NOMO-1 treated with dmso at 0.1 percent for 144 hours (cell line): ENCODE measurements around the gene NME9.

Experiments used
- DNase-seq: peaks from one replicate; lab custom pipeline; 2025; ENCODE audit not compliant: unreplicated experiment; lab: John Stamatoyannopoulos, UW

Gene NME9

DNA sequence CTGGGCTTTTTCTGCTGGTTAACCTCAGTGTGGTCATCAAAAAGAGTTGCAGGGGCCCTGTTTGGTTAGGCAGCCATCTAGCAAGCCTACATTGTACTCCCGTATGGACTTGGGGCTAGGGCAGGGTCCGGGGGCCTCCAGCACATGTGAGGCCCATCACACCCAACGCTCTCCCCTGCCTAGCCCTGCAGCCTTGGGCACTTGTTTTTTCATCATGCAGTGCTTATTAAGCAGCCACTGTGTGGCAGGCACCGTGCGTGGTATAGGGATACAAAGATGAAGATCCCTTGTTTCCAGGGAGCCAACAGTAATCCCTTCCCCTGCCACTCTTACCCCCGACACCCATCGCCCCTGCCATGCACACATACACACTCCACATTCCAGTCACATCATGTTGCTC is 32.9 kb upstream of the NME9 start:
- no peak for DNase-seq

DNA sequence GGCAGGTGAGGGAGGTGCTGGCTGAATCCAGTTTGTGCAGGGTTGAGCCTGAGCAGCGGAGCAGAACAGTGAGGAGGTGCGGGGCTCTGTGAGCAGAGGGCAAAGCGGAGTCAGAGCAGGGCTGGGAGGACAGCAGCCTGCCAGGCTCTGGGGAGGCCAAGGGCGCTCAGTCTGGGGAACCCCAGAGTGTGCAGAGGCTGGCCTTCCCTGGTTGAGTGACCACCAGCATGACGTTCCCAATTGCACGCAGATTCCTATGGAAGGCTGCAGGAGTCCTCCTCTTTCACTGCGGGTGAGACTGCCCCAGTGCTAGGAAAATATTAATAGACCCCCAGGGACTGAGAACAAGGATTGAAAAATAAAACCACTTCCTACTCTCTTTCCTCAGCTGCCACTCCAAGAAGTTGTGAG is 31.9 kb upstream of the NME9 start:
- DNase-seq, result no peak

DNA sequence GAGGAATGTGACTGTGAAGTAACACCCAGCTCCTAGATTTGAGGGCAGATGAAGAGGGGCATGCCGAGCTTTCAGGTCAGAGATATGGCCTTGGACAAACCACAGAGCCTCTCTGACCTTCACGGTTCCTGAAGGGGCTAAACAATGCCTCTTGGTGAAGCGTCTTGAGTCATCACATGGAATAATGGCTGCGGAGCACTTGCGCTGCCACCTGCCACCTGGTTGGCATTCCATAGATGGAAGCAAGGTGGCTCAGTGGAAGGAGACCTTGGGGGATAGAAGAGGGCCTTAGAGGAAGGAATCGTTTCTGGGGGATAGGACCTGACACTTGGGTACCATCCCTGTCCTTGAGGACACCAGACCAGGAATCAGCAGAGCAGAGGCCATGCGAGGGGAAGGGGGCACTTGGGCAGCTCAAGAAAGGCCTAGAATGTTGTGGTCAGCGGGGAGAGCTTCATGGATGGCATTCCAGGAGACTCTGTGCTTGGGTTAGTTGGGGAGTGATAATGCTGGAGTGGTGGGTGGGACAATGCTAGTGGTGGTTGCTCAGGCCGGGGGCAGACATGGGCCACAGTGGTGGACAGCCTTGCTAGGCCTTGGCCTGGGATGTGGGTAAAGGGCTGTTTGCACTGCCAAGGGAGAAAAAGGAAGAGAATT is 31.3 kb upstream of the NME9 start:
- DNase-seq, result no peak

DNA sequence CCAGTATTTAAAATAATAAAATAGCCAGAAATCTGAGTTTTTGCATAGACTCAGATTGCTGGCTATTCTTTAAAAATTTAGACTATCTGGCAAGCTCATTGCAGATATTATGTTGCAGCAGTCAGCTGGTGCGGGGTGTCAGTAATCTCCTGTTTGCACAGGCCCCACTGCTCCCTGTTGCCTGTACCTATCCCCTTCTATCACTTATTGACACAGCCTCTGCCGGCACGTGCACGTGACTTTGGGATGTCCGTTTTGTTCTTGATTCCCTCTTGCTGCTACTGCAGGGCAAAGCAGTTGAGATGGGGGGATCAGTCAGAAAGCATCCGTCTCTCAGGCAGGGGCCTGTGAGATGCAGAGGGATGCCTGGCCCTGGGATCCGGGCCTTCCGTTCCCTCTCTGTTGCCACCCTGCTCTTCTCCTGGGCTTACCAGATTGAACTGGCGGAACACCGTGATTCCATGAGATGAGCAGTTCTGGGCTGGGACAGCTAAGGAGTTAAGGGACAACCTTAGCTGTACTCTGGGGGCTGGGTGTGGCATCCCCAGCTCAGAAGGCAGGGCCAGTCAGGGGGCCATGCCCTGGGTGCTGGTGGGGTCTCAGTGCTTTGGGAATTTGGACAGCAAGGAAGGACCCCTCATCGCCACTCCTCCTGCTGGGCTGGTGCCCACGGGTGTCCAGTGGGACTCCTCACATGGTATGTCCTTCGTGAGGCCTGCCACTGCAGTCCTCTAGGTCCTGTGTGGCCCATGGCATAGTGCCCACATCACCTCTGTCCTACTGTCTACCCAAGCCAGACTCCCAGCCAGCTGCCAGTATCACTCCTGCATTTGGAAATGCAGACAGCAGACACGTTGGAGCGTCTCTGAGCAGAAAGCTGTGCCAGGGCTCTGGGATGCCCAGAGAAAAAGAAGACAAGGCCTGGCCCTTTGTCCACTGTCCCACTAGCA is 30.5 kb upstream of the NME9 start:
- no peak for DNase-seq

DNA sequence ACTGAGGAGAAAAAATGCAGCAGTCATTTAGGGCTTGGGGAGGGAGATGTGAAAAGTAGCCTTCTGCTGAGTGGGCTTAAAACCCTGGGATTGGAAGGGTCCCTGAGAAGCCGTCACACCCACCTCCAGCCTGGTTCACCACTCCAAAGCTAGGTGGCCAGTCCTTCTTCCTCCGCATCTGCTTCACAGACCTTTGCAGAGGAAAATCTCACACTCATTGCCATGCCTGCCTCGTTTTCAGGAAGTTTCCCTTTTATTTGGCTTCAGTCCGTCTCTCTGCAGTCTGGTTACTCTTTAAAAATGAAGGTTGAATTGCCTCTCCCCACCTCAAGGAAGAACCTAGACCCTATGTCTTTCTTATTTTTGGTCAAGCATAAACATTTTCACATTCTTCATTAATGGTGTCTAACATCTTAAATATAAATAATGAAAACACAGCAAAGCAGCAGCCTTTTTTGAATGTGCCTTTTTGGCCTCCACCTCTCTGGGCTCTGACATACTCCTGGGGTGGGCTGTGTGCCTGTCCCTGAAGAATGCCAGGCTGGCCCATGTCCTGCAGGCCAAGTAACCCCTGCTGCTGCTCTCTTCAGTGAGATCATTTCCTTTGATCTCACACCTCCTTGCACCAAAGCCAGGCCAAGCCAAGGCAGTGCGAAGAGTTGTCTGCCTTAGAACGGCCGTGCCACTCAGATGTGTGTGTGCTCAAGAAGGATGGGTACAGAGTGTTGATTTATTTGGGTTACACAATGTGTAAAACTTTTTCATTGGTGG is 29.7 kb upstream of the NME9 start:
- no peak for DNase-seq

DNA sequence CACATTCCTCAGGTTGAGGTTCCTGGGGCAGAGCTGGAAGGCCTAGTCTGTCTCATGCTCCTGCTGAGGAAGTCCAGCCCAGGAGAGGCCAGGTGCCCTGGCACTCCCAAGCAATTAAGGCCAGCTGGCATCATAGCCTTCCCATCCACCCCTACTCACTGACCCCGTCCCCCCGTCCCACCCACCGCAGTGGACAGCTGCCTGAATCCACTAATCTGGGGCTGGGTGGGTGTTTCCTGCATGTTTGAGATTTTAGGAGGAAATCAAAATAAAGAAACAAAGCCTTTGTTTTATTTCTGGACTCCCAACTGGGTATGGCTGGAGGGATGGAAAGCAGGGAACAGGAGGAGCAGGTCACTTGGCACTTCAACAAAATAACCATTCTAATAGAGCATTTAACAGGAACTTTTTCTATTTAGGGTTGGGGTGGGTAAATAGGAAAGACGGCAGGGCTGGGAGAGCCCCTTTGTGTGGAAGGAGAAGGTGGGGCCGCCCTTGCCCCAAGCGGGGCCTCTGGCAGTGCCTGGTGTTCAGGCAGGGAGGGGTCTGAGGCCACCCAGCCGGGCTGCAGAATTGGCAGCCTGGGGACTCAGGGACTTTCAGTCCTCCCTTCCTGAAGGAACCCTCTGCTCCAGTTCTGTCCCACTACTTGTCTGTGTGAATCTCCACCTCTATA is 27.2 kb upstream of the NME9 start:
- DNase-seq, result no peak

DNA sequence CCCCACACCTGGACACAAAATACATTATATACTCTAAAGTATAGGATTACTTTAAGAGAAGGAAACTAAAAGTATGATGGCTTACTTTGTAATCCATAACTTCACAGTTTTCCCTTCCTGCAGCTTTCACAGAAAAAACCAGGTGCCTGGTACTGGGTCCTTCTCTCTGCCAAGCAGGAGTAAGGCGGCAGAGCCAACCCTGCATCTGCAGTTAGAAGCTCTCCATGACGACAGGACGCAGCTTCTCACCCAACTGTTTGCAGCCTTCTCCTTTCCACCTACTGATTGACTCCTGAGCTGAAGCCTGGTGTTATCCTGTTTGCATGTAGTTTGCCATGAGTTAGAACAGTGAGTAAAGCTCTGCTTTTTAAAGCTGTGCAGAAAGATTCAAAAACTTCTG is 25.4 kb upstream of the NME9 start:
- DNase-seq, result no peak

DNA sequence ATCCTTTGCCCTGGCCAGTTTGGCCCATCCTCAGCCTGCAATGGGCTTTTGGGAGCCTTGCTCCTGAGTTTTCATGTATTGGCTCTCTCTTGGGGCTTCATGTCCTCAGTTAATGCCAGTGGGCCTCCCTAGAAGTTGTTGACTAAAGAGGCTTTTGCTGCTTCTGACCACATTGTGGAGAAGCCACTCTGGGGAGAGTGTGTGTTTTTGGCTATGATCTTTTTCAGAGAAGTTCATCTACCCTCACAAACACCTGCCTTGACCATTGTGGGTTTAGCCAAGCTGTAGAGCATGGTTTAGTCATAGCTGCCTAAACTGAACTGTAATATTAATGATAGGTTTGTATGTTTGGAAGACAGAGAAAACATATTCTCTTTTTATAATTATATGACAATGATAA is 24.7 kb upstream of the NME9 start:
- DNase-seq, result no peak

DNA sequence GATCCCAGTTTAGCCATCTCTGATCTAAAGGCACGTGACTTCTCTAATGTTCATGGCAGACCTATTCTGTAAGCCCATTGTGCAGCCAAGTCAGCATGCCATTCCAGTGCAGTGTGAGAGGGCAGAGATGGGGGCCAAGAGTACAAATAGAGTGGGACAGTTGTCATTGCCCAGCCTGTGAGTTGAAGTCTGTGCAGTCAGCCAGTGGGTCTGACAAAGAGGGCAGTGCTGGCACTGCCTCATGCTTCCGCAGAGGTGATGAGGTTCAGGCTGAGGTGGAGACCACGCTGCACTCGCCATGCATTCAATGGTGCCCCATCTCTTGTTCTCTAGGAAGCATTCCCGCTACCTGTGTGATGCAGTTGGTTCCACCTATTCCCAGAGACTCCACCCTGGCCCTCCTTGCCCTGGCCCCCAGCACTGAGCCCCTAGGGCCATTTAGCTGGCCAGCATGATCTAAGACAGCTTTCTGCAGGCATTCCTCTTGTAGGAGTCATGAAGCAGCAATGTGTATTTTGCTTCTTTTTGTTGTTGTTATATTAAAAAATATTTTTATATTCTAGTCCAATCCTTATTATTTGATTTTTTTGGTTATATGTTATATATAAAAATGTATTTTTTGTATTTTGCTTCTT is 22.4 kb upstream of the NME9 start:
- no peak for DNase-seq

DNA sequence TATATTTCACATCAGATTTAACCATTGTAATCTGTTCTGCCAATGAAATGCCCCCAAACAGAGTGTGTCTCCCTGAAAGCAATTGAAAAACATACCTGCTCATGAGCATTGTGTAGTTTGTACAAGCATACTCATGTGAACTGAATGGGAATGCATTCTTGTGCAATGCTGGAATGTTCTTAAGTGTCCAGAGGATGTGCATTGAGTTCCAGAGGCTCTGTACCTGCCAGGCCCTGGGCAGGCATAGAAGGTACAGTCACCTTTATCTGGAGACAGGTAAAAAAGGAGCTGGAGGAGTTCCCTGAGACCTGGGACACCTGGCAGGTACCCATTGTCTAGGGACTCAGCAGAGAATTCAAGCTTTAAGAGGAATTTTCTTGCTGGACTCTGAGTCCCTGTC is 21.5 kb upstream of the NME9 start:
- no peak for DNase-seq

DNA sequence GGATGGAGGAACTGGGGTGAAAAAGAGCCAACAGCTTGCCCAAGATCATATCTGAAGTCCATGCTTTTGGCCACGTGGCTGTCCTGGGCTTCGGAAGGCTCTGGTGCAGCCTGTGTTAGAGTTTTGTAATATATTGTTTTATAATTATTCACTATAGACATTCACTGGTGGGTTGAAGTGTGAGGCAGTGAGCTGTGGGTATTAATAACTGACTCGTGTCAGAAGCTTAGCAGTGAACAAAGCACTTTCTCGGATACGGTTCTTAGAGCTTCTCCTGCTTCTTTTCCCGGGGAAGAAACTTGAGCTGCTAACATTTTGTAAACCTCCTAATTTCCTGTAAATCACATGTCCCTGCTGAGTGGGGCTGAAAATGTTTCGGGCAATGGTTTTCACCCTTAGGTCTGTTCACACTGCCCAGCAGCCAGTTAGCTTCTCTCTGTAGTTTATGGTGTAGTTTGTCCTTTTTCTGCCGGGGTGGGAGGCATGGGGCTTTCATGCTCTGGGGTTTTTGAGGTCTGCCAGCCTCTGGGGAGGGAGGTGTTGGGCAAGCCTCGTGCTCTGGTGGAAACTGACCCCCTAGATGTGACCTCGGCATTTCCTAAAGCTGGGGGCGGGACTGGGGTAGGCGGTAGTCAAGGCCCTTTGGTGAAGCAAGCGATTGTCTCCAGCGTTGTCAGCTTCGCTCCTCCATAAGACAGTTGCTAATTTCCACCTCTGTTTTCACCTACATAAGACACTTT is 20.4 kb upstream of the NME9 start:
- no peak for DNase-seq

DNA sequence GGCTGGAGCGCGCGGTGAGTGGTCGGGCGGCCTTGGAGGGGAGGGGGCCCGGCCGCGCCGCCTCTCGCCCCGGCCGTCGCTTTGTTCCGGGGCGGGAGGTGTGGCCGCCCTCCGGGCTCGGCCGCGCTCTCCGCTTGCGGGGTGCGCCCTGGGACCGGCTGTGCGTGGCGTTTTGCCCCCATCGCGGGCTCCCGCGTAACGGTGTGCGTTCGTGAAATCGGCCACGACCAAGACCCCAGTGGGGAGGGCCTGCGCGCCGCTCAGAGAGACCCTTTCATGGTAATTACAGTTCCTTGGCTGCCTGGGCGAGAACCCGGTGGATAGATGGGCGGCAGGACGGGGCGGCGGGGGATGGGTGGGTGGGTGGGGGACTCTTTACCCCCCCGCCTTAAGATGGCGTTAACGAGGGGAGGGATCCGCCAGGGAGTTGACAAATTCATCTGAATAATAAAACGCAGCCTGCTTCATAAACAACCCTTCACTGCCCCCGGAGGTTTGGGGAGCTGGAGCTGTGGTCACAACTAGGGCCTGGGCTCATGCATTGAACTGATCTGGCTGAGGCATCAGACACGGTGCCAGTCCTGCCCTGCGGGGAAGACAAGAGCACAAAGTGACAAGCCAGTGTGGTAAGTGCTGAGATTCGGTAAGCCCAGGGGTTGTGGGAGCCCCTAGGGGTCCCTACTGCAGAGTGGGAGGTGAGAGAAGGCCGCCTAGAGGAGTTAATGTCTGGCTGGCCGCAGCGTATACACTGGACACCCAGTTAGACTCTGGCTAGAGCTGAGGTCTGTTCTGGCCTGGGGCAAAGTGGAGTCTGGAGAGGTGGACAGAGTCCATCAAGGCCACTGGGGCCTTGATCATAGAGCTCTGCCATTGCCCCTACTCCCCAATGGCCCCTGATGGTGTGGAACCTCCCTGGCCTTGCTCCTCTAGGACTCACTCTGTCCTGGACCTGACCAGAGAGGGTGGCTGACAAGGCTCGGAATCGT is 19.4 kb upstream of the NME9 start:
- DNase-seq, result no peak

DNA sequence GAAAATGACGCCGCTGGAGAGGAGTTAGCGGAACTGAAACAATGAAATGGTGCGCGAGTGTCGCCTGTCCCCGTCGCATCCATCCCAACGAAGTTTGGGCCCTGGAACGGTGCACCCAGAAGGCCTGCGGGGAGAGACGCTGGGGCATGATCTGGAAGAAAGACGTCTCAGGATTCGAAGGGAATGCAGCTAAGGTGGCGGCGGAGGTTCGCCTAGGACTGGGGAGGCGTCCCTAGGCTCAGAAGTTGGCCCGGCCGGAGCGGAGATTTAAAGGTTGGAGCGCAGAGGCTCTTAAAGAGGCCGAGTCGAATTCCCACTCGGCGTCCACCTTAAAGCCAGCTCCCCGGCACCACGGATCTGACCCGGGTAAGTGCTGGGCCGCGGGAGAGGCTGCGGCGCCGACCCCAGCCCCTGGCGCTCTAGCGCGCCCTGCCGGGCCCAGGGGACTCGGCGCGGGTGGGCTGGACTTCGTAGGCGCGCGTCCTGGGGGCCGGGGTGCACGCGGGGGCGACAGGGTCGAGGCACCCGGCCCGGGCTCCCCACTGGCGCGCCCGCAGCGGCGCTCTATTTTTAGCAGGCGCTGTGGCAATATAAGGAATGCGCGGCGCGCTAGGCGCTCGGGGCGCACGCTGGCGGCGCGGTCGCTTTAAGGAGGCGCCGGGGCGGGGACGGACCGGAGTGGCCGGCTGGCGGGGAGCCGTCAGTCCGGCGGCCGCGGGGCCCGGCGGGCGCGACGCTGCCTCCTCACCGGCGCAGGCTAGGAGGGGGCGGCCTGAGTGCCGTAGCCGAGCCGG is 18.5 kb upstream of the NME9 start, which contains the start of gene MRAS:
Gene MRAS, plus strand, starts transcription at position 620 of the 794 bp plus-strand sequence. CDS start 24,305 bp downstream, outside the sequence.
- DNase-seq, result peak; percentile 78

DNA sequence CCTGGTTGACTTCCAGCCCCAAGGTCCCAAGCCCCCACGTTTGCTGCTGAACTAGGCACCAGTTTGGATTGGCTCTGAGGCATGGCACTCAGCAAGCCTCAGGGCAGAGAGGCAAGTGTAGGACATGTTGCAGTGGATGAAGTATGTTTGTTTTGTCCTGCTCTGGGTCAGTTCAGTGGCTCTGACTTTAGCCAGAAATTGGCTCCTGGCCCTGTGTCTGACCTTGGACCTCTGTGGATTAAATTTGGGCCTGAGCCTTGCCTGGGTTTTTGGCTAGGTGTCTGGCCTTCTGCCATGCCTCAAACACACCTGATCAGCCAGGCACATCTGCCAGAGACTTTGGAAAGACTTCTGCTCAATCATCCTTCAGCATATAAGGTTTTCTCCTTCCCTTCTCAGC is 15.1 kb upstream of the NME9 start:
- no peak for DNase-seq

DNA sequence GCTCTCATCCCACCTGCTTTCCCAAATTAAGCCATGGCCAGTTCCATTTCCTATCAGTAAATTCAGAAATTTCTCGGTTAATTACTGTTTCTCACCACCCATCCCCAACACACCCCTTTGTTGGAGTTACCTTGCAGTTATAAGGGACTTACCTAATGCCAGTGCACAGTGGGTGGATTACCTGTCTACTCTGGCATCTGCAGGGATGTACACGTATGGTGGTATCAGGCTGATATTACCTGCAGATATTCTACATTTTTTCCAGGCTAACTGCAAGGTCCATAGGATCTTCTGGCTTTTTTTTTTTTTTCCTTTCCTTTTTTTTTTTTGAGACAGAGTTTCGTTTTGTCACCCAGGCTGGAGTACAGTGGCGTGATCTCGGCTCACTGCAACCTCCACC is 10.9 kb upstream of the NME9 start:
- DNase-seq, result no peak

DNA sequence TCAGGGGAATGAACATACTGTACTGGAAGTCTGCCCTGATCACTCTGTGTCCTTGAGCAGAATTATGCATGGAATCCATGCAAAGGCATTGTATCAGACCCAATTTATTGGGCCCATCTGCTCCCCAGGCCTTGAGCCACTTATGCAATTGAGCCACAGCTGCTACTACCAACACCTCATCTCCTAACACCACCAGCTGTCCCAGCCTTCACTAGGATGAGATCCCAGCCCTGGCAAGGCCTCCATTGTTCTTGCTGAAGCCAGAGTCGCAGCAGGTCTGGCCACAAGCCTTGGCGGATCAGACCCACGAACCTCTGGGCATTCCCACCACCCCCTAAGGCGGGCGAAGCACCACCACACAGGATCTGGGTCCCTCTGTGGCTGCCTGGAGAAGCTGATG is 9.2 kb upstream of the NME9 start:
- no peak for DNase-seq

DNA sequence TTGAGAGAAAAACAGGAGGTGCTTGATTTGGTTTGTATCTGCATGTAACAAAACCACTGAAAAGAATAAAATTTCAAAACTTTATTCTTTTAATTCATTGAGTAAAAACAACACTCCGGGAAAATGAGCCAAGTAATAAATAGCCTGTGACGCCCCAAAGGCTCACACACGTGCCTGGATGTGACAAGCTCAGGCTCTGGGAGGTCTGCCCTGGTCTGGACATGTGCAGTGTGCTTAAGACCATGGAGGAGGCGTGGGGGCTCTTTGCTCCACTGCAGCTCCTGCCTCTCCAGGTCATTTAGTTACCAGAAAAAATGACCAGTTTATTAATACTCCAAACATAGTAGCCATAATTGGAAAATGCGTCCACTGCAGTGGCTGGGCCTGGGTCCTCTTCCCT is 8.6 kb upstream of the NME9 start:
- DNase-seq, result no peak

DNA sequence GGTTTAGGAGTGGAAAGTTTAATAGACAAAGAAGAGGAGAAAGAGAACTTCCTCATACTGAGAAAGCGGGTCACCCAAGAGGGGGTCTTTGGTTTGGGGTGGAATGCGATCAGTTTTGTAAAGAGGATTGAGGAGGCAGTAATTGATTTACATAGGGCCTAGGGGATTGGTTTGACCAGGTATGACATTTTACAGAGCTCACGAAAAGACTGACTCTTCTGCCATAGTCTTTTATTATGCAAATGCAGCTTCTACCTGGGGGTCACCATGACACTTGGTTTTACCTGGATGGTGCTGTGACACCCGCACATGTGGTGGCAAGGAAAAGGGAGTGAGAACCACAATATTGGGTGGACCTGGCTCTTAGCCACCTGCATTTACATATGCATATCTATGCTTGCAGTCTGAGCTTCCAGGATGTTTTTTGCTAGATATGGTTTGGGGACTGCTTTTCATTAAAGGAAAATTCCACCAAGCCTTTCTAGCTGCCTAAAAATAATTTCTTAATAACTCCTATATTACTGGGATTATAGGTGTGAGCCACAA is 6.9 kb upstream of the NME9 start:
- no peak for DNase-seq
